ENCODE measurements around the gene ARHGAP18. TPM values are rescaled to one million over a fixed set of nuclear protein-coding genes. Genes with fewer than 3 reads are reported as not detected.
A peak's percentile ranks its signal among the peaks of the same experiment; 100 is the strongest.

The ARHGAP18 gene
- total and polyA plus RNA-seq, 2 experiments from 2014 or later = 4.3 to 5.0 TPM

DNA sequence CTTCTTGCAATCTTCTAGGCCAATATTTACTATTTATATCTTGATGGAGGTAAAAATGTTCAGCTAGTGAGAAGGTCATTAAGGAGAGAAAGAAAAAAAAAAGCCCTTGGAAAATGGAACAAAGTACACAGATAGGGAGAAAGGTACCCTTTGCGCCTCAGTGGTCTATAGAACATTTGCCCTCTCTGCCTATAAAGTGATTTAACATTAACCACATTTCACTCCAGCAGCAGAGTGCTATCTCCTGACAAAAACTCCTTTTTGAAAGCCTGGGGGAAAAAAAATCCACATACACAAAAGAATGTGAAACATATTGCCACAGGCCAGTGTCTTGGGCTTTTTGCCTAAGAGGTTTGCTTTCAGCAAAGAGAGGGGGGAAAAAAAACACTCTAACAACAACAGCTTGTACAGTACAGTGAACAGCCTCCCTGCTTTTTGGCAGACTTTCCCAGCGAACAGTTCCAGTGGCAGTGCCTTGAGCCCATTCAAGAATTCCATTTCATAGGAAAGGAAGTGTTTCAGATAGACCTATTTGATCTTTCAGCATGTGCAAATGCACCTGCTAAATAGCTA, 695 bp downstream of the ARHGAP18 start:
- Histone ChIP-seq H3K36me3 (ENCODE audit: insufficient read depth) (no peaks in the 10 kb centered on the region), H4K20me1 (replicated peaks; ENCODE audit: insufficient read depth) (no peaks in the 10 kb centered on the region), H3K27ac (ENCODE audit: low read depth) (no peak overlapping the region), H3K9me2 (ENCODE audit: insufficient read depth) (no peaks in the 10 kb centered on the region), H3K4me1 (ENCODE audit: insufficient read depth) (peaks cover 3% of the 10 kb centered on the region; the same call in 1 of the 2 replicates), H3K4me3 (peak overlapping the region; percentile 62), H3K27me3 (ENCODE audit: insufficient read depth) (no peaks in the 10 kb centered on the region), H3K4me2 (peak overlapping the region; percentile 83), H3F3A (replicated peaks; ENCODE audit: low read depth) (no peaks in the 10 kb centered on the region), H3K79me2 (replicated peaks; ENCODE audit: insufficient read depth) (no peaks in the 10 kb centered on the region), H2AFZ (peak overlapping the region; percentile 84; the same call in 1 of the 2 replicates)
- ATAC-seq = no peak
- H3K27me3 Mint-ChIP-seq (ENCODE audit: insufficient read depth, low read depth, poor library complexity) = peaks cover 4% of the 10 kb centered on the region
- no peak overlapping the region for H3K27ac Mint-ChIP-seq
- H3K9me3 Mint-ChIP-seq = no peaks in the 10 kb centered on the region; the same call in 2 of the 3 replicates
- TF ChIP-seq, protein P1, sequence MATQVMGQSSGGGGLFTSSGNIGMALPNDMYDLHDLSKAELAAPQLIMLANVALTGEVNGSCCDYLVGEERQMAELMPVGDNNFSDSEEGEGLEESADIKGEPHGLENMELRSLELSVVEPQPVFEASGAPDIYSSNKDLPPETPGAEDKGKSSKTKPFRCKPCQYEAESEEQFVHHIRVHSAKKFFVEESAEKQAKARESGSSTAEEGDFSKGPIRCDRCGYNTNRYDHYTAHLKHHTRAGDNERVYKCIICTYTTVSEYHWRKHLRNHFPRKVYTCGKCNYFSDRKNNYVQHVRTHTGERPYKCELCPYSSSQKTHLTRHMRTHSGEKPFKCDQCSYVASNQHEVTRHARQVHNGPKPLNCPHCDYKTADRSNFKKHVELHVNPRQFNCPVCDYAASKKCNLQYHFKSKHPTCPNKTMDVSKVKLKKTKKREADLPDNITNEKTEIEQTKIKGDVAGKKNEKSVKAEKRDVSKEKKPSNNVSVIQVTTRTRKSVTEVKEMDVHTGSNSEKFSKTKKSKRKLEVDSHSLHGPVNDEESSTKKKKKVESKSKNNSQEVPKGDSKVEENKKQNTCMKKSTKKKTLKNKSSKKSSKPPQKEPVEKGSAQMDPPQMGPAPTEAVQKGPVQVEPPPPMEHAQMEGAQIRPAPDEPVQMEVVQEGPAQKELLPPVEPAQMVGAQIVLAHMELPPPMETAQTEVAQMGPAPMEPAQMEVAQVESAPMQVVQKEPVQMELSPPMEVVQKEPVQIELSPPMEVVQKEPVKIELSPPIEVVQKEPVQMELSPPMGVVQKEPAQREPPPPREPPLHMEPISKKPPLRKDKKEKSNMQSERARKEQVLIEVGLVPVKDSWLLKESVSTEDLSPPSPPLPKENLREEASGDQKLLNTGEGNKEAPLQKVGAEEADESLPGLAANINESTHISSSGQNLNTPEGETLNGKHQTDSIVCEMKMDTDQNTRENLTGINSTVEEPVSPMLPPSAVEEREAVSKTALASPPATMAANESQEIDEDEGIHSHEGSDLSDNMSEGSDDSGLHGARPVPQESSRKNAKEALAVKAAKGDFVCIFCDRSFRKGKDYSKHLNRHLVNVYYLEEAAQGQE (IDR thresholded peaks at IDR 0.05; ENCODE audit: unreplicated experiment) = no peak
- no peak for DNase-seq (ENCODE audit: low spot score)
- no peaks in the 10 kb centered on the region for H3K36me3 Mint-ChIP-seq (ENCODE audit: low read depth)
- peaks cover 33% of the 10 kb centered on the region for H3K4me1 Mint-ChIP-seq
- peak overlapping the region; percentile 94 for H3K4me3 Mint-ChIP-seq

DNA sequence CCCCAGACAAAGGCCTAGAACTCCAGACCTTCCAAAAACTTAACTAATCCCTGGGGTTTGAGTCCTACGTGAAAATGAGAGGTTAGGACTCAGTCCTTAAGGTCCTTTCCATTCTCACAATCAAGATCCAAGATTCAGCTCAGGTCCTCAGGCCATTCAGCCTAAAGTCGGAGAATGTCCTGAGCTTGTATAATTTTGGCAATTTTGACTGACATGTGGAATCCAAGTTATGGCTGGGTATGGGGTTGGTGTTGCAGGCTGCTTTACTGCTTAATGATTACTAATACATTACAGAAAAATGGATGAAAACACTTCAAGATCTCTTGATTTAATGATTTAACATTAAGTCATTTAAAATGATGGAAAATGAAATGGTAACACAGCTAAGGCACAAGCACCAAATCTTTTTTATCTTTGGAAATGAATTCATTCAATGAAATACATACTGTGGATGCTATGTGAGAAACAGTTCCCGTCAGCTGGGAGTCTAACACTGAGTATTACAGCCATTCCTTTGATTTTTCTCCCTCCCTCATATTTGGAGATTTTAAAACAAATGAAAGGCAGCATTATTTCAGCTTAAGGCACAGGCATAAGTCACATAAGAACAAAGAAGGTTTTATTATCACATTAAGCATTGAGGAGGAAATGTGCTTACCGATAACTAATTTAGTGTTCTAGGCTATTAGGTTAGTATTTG, 1.3 kb downstream of the ARHGAP18 start:
- Mint-ChIP-seq H3K36me3 (ENCODE audit: low read depth) (no peaks in the 10 kb centered on the region), H3K27ac (no peak overlapping the region), H3K27me3 (ENCODE audit: insufficient read depth, low read depth, poor library complexity) (peaks cover 4% of the 10 kb centered on the region), H3K4me3 (peak overlapping the region; percentile 94; the same call in 1 of the 3 replicates), H3K4me1 (peaks cover 33% of the 10 kb centered on the region), H3K9me3 (no peaks in the 10 kb centered on the region; the same call in 2 of the 3 replicates)
- H3F3A ChIP-seq (replicated peaks; ENCODE audit: low read depth) = no peaks in the 10 kb centered on the region
- no peak for ATAC-seq
- no peaks in the 10 kb centered on the region for H3K36me3 ChIP-seq (ENCODE audit: insufficient read depth)
- H3K27me3 ChIP-seq (ENCODE audit: insufficient read depth) = no peaks in the 10 kb centered on the region
- no peak for DNase-seq (ENCODE audit: low spot score)
- peak overlapping the region; percentile 83; the same call in 1 of the 2 replicates for H3K4me2 ChIP-seq
- peaks cover 3% of the 10 kb centered on the region; the same call in 1 of the 2 replicates for H3K4me1 ChIP-seq (ENCODE audit: insufficient read depth)
- H4K20me1 ChIP-seq (replicated peaks; ENCODE audit: insufficient read depth) = no peaks in the 10 kb centered on the region
- no peak overlapping the region for H3K27ac ChIP-seq (ENCODE audit: low read depth)
- H2AFZ ChIP-seq = no peak overlapping the region
- H3K9me2 ChIP-seq (ENCODE audit: insufficient read depth) = no peaks in the 10 kb centered on the region
- H3K4me3 ChIP-seq = no peak overlapping the region
- H3K79me2 ChIP-seq (replicated peaks; ENCODE audit: insufficient read depth) = no peaks in the 10 kb centered on the region
- no peak for TF ChIP-seq ZNF114 (CRISPR knock-in tag; IDR thresholded peaks at IDR 0.05)
- no peak for TF ChIP-seq STAT1 (IDR thresholded peaks at IDR 0.05; ENCODE audit: unreplicated experiment)
- no peak for TF ChIP-seq CREB1 (CRISPR knock-in tag; IDR thresholded peaks at IDR 0.05; ENCODE audit: low read depth)
- TF ChIP-seq, protein P2, sequence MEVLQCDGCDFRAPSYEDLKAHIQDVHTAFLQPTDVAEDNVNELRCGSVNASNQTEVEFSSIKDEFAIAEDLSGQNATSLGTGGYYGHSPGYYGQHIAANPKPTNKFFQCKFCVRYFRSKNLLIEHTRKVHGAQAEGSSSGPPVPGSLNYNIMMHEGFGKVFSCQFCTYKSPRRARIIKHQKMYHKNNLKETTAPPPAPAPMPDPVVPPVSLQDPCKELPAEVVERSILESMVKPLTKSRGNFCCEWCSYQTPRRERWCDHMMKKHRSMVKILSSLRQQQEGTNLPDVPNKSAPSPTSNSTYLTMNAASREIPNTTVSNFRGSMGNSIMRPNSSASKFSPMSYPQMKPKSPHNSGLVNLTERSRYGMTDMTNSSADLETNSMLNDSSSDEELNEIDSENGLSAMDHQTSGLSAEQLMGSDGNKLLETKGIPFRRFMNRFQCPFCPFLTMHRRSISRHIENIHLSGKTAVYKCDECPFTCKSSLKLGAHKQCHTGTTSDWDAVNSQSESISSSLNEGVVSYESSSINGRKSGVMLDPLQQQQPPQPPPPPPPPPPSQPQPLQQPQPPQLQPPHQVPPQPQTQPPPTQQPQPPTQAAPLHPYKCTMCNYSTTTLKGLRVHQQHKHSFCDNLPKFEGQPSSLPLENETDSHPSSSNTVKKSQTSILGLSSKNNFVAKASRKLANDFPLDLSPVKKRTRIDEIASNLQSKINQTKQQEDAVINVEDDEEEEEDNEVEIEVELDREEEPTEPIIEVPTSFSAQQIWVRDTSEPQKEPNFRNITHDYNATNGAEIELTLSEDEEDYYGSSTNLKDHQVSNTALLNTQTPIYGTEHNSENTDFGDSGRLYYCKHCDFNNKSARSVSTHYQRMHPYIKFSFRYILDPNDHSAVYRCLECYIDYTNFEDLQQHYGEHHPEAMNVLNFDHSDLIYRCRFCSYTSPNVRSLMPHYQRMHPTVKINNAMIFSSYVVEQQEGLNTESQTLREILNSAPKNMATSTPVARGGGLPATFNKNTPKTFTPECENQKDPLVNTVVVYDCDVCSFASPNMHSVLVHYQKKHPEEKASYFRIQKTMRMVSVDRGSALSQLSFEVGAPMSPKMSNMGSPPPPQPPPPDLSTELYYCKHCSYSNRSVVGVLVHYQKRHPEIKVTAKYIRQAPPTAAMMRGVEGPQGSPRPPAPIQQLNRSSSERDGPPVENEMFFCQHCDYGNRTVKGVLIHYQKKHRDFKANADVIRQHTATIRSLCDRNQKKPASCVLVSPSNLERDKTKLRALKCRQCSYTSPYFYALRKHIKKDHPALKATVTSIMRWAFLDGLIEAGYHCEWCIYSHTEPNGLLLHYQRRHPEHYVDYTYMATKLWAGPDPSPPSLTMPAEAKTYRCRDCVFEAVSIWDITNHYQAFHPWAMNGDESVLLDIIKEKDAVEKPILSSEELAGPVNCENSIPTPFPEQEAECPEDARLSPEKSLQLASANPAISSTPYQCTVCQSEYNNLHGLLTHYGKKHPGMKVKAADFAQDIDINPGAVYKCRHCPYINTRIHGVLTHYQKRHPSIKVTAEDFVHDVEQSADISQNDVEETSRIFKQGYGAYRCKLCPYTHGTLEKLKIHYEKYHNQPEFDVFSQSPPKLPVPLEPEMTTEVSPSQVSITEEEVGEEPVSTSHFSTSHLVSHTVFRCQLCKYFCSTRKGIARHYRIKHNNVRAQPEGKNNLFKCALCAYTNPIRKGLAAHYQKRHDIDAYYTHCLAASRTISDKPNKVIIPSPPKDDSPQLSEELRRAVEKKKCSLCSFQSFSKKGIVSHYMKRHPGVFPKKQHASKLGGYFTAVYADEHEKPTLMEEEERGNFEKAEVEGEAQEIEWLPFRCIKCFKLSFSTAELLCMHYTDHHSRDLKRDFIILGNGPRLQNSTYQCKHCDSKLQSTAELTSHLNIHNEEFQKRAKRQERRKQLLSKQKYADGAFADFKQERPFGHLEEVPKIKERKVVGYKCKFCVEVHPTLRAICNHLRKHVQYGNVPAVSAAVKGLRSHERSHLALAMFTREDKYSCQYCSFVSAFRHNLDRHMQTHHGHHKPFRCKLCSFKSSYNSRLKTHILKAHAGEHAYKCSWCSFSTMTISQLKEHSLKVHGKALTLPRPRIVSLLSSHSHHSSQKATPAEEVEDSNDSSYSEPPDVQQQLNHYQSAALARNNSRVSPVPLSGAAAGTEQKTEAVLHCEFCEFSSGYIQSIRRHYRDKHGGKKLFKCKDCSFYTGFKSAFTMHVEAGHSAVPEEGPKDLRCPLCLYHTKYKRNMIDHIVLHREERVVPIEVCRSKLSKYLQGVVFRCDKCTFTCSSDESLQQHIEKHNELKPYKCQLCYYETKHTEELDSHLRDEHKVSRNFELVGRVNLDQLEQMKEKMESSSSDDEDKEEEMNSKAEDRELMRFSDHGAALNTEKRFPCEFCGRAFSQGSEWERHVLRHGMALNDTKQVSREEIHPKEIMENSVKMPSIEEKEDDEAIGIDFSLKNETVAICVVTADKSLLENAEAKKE (CRISPR knock-in tag; IDR thresholded peaks at IDR 0.05) = no peak
- TF ChIP-seq NANOG (IDR thresholded peaks at IDR 0.05; ENCODE audit: borderline replicate concordance) = no peak
- no peak for TF ChIP-seq JUNB (IDR thresholded peaks at IDR 0.05; ENCODE audit: unreplicated experiment)
- TF ChIP-seq, protein P3, sequence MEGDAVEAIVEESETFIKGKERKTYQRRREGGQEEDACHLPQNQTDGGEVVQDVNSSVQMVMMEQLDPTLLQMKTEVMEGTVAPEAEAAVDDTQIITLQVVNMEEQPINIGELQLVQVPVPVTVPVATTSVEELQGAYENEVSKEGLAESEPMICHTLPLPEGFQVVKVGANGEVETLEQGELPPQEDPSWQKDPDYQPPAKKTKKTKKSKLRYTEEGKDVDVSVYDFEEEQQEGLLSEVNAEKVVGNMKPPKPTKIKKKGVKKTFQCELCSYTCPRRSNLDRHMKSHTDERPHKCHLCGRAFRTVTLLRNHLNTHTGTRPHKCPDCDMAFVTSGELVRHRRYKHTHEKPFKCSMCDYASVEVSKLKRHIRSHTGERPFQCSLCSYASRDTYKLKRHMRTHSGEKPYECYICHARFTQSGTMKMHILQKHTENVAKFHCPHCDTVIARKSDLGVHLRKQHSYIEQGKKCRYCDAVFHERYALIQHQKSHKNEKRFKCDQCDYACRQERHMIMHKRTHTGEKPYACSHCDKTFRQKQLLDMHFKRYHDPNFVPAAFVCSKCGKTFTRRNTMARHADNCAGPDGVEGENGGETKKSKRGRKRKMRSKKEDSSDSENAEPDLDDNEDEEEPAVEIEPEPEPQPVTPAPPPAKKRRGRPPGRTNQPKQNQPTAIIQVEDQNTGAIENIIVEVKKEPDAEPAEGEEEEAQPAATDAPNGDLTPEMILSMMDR (conservative IDR thresholded peaks at IDR 0.05; ENCODE audit: low read depth in 2 of 2) = no peak
- no peak for TF ChIP-seq EZH2phosphoT487 (IDR thresholded peaks at IDR 0.05; ENCODE audit: unreplicated experiment)
